WTC11 (cell line): ENCODE data around the gene NAA80. TPM values are rescaled to one million over a fixed set of nuclear protein-coding genes. Genes with fewer than 3 reads are reported as not detected.

Source experiments
- ATAC-seq: fragments of 200-7000 bp; cut with Tn5 transposase; 2 replicates; pipeline ENCODE4 v1.10.0; 2021; ENCODE audit warnings: mild to moderate bottlenecking, moderate library complexity
- CTCF ChIA-PET: fragments of 300-600 bp; sonication (Branson Sonifier 250); formaldehyde crosslinking; loops from one replicate; lab custom pipeline; 2021; ENCODE audit warnings: antibody characterized with exemption; lab: Charles Lee
- POLR2A ChIA-PET: fragments of 350-600 bp; sonication (Branson Sonifier 250); formaldehyde crosslinking; loops from one replicate; lab custom pipeline; 2021; ENCODE audit warnings: antibody characterized with exemption; lab: Charles Lee
- DNase-seq: peaks from one replicate; pipeline ENCODE4 v3.0.0; 2021; ENCODE audit warnings: low spot score
- H3K27ac Mint-ChIP-seq: 2 replicates; pipeline ENCODE4 v1.8.0; 2021; ENCODE audit warnings: mixed read lengths
- H3K27me3 Mint-ChIP-seq: 2 replicates; pipeline ENCODE4 v1.8.0; 2021; ENCODE audit warnings: low read depth, mild to moderate bottlenecking, moderate library complexity, mixed read lengths
- H3K36me3 Mint-ChIP-seq: 2 replicates; pipeline ENCODE4 v1.8.0; 2021; ENCODE audit warnings: mixed read lengths
- H3K4me1 Mint-ChIP-seq: 2 replicates; pipeline ENCODE4 v1.8.0; 2022; ENCODE audit warnings: mixed read lengths
- H3K4me3 Mint-ChIP-seq: 2 replicates; pipeline ENCODE4 v1.8.0; 2021; ENCODE audit warnings: mild to moderate bottlenecking, moderate library complexity, mixed read lengths
- H3K9me3 Mint-ChIP-seq: 2 replicates; pipeline ENCODE4 v1.8.0; 2021; ENCODE audit warnings: mixed read lengths
- EMX1 ChIP-seq: fragments of 250-450 bp; sonication (Bioruptor Pico); IDR thresholded peaks from 2 replicates; pipeline ENCODE4 v1.8.0; 2021; ENCODE audit warnings: mild to moderate bottlenecking
- ESRRA ChIP-seq: sonication (generic); formaldehyde crosslinking; IDR thresholded peaks from 2 replicates; pipeline ENCODE4 v1.8.1; 2022; ENCODE audit warnings: mild to moderate bottlenecking, missing genetic modification reagents, borderline replicate concordance
- ETV6 ChIP-seq: sonication (generic); formaldehyde crosslinking; IDR thresholded peaks from 2 replicates; pipeline ENCODE4 v1.8.1; 2022; ENCODE audit warnings: mild to moderate bottlenecking, missing genetic modification reagents
- MXD4 ChIP-seq: fragments of 250-450 bp; sonication (Bioruptor Pico); IDR thresholded peaks from 2 replicates; pipeline ENCODE4 v1.8.0; 2021; ENCODE audit warnings: mild to moderate bottlenecking, moderate library complexity, borderline replicate concordance
- NFATC4 ChIP-seq: fragments of 250-450 bp; sonication (Bioruptor Pico); IDR thresholded peaks from 2 replicates; pipeline ENCODE4 v1.9.0; 2021; ENCODE audit warnings: mild to moderate bottlenecking
- NFYB ChIP-seq: sonication (generic); formaldehyde crosslinking; conservative IDR thresholded peaks from 2 replicates; pipeline ENCODE4 v1.8.0; 2022; ENCODE audit warnings: low read depth, missing genetic modification reagents
- OVOL2 ChIP-seq: fragments of 250-450 bp; sonication (Bioruptor Pico); IDR thresholded peaks from 2 replicates; pipeline ENCODE4 v1.9.0; 2021; ENCODE audit warnings: mild to moderate bottlenecking, borderline replicate concordance
- RELA ChIP-seq: sonication (generic); formaldehyde crosslinking; IDR thresholded peaks from 2 replicates; pipeline ENCODE4 v1.8.1; 2022; ENCODE audit warnings: missing genetic modification reagents, mild to moderate bottlenecking, borderline replicate concordance
- ZBTB21 ChIP-seq: sonication (generic); formaldehyde crosslinking; IDR thresholded peaks from 2 replicates; pipeline ENCODE4 v1.8.1; 2023; ENCODE audit warnings: mild to moderate bottlenecking, missing genetic modification reagents, borderline replicate concordance
- ZNF423 ChIP-seq: fragments of 250-450 bp; sonication (Bioruptor Pico); IDR thresholded peaks from 2 replicates; pipeline ENCODE4 v2.1.2; 2022; ENCODE audit warnings: mild to moderate bottlenecking, moderate library complexity
- total RNA-seq: library from RNA; stranded (reverse); gene quantifications from 3 replicates; pipeline ENCODE4 v1.2.3, GENCODE V29; 2021
- TF ChIP-seq, protein P1 (sequence below): sonication (generic); formaldehyde crosslinking; IDR thresholded peaks from 2 replicates; pipeline ENCODE4 v1.8.1; 2022; ENCODE audit warnings: low read depth, mild to moderate bottlenecking, moderate library complexity, missing genetic modification reagents, borderline replicate concordance
- TF ChIP-seq, protein P2 (sequence below): sonication (generic); formaldehyde crosslinking; IDR thresholded peaks from 2 replicates; pipeline ENCODE4 v1.8.0; 2022; ENCODE audit warnings: missing genetic modification reagents
- TF ChIP-seq, protein P3 (sequence below): fragments of 250-450 bp; sonication (Bioruptor Pico); IDR thresholded peaks from 2 replicates; pipeline ENCODE4 v1.9.0; 2021; ENCODE audit warnings: mild to moderate bottlenecking, borderline replicate concordance
- TF ChIP-seq, protein P4 (sequence below): sonication (generic); formaldehyde crosslinking; IDR thresholded peaks from 2 replicates; pipeline ENCODE4 v1.8.0; 2023; ENCODE audit warnings: mild to moderate bottlenecking, missing genetic modification reagents
- TF ChIP-seq, protein P5 (sequence below): sonication (generic); formaldehyde crosslinking; IDR thresholded peaks from 2 replicates; pipeline ENCODE4 v1.8.1; 2022; ENCODE audit warnings: mild to moderate bottlenecking, missing genetic modification reagents, moderate library complexity, borderline replicate concordance
- TF ChIP-seq, protein P6 (sequence below): fragments of 250-450 bp; sonication (Bioruptor Pico); IDR thresholded peaks from 2 replicates; pipeline ENCODE4 v1.8.0; 2021; ENCODE audit warnings: mild to moderate bottlenecking
- TF ChIP-seq, protein P7 (sequence below): sonication (generic); formaldehyde crosslinking; IDR thresholded peaks from 2 replicates; pipeline ENCODE4 v1.8.1; 2023; ENCODE audit warnings: mild to moderate bottlenecking, missing genetic modification reagents, moderate library complexity

The NAA80 gene
- total RNA-seq, 1 experiment from 2014 or later = 17.3 TPM

DNA sequence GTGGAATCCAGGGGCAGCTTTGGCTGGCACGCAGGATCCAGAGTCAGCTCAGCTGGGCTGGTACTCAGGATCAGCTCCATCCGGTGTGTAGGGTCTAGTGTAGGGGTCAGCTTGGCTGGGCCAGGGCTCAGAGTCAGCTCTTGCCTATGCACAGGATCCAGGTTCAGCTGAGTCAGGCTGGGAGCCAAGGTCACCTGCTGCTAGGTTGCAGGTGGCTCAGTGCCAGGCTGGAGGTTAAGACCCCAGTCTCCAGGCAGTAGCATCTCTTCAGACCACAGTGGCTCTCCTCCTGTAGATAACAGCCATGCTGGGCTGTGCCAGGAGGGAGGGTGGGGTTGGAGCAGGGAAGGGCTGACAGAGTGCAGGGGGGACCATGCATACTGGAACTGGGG is 1.8 kb downstream of the NAA80 start:
- H3K36me3 Mint-ChIP-seq = no peaks in the 10 kb centered on the region
- DNase-seq = no peak
- ChIA-PET POLR2A (no interaction called here), CTCF (interaction anchor here (0.7 to 1.3 kb wide), 2 partner anchors 37 to 51 kb away, joined by 3 to 5 read pairs; no protein-coding TSS in a partner anchor)
- H3K27me3 Mint-ChIP-seq = no peaks in the 10 kb centered on the region; the same call in 1 of the 2 replicates
- H3K4me3 Mint-ChIP-seq = no peak overlapping the region
- no peak for ATAC-seq
- no peak overlapping the region for H3K27ac Mint-ChIP-seq
- no peak for TF ChIP-seq RELA
- no peak for TF ChIP-seq ZNF423 (CRISPR knock-in tag)
- TF ChIP-seq, protein P1, sequence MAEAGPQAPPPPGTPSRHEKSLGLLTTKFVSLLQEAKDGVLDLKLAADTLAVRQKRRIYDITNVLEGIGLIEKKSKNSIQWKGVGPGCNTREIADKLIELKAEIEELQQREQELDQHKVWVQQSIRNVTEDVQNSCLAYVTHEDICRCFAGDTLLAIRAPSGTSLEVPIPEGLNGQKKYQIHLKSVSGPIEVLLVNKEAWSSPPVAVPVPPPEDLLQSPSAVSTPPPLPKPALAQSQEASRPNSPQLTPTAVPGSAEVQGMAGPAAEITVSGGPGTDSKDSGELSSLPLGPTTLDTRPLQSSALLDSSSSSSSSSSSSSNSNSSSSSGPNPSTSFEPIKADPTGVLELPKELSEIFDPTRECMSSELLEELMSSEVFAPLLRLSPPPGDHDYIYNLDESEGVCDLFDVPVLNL (CRISPR knock-in tag) = no peak
- TF ChIP-seq, protein P2, sequence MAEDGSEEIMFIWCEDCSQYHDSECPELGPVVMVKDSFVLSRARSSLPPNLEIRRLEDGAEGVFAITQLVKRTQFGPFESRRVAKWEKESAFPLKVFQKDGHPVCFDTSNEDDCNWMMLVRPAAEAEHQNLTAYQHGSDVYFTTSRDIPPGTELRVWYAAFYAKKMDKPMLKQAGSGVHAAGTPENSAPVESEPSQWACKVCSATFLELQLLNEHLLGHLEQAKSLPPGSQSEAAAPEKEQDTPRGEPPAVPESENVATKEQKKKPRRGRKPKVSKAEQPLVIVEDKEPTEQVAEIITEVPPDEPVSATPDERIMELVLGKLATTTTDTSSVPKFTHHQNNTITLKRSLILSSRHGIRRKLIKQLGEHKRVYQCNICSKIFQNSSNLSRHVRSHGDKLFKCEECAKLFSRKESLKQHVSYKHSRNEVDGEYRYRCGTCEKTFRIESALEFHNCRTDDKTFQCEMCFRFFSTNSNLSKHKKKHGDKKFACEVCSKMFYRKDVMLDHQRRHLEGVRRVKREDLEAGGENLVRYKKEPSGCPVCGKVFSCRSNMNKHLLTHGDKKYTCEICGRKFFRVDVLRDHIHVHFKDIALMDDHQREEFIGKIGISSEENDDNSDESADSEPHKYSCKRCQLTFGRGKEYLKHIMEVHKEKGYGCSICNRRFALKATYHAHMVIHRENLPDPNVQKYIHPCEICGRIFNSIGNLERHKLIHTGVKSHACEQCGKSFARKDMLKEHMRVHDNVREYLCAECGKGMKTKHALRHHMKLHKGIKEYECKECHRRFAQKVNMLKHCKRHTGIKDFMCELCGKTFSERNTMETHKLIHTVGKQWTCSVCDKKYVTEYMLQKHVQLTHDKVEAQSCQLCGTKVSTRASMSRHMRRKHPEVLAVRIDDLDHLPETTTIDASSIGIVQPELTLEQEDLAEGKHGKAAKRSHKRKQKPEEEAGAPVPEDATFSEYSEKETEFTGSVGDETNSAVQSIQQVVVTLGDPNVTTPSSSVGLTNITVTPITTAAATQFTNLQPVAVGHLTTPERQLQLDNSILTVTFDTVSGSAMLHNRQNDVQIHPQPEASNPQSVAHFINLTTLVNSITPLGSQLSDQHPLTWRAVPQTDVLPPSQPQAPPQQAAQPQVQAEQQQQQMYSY (CRISPR knock-in tag) = no peak
- no peak for TF ChIP-seq ESRRA (CRISPR knock-in tag)
- no peak for TF ChIP-seq ETV6
- TF ChIP-seq NFATC4 = no peak
- TF ChIP-seq, protein P3, sequence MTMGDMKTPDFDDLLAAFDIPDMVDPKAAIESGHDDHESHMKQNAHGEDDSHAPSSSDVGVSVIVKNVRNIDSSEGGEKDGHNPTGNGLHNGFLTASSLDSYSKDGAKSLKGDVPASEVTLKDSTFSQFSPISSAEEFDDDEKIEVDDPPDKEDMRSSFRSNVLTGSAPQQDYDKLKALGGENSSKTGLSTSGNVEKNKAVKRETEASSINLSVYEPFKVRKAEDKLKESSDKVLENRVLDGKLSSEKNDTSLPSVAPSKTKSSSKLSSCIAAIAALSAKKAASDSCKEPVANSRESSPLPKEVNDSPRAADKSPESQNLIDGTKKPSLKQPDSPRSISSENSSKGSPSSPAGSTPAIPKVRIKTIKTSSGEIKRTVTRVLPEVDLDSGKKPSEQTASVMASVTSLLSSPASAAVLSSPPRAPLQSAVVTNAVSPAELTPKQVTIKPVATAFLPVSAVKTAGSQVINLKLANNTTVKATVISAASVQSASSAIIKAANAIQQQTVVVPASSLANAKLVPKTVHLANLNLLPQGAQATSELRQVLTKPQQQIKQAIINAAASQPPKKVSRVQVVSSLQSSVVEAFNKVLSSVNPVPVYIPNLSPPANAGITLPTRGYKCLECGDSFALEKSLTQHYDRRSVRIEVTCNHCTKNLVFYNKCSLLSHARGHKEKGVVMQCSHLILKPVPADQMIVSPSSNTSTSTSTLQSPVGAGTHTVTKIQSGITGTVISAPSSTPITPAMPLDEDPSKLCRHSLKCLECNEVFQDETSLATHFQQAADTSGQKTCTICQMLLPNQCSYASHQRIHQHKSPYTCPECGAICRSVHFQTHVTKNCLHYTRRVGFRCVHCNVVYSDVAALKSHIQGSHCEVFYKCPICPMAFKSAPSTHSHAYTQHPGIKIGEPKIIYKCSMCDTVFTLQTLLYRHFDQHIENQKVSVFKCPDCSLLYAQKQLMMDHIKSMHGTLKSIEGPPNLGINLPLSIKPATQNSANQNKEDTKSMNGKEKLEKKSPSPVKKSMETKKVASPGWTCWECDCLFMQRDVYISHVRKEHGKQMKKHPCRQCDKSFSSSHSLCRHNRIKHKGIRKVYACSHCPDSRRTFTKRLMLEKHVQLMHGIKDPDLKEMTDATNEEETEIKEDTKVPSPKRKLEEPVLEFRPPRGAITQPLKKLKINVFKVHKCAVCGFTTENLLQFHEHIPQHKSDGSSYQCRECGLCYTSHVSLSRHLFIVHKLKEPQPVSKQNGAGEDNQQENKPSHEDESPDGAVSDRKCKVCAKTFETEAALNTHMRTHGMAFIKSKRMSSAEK = no peak
- no peak for TF ChIP-seq ZBTB21 (CRISPR knock-in tag)
- TF ChIP-seq, protein P4, sequence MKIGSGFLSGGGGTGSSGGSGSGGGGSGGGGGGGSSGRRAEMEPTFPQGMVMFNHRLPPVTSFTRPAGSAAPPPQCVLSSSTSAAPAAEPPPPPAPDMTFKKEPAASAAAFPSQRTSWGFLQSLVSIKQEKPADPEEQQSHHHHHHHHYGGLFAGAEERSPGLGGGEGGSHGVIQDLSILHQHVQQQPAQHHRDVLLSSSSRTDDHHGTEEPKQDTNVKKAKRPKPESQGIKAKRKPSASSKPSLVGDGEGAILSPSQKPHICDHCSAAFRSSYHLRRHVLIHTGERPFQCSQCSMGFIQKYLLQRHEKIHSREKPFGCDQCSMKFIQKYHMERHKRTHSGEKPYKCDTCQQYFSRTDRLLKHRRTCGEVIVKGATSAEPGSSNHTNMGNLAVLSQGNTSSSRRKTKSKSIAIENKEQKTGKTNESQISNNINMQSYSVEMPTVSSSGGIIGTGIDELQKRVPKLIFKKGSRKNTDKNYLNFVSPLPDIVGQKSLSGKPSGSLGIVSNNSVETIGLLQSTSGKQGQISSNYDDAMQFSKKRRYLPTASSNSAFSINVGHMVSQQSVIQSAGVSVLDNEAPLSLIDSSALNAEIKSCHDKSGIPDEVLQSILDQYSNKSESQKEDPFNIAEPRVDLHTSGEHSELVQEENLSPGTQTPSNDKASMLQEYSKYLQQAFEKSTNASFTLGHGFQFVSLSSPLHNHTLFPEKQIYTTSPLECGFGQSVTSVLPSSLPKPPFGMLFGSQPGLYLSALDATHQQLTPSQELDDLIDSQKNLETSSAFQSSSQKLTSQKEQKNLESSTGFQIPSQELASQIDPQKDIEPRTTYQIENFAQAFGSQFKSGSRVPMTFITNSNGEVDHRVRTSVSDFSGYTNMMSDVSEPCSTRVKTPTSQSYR = no peak
- TF ChIP-seq, protein P5, sequence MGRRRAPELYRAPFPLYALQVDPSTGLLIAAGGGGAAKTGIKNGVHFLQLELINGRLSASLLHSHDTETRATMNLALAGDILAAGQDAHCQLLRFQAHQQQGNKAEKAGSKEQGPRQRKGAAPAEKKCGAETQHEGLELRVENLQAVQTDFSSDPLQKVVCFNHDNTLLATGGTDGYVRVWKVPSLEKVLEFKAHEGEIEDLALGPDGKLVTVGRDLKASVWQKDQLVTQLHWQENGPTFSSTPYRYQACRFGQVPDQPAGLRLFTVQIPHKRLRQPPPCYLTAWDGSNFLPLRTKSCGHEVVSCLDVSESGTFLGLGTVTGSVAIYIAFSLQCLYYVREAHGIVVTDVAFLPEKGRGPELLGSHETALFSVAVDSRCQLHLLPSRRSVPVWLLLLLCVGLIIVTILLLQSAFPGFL (CRISPR knock-in tag) = no peak
- TF ChIP-seq OVOL2 (CRISPR knock-in tag) = no peak
- TF ChIP-seq, protein P6, sequence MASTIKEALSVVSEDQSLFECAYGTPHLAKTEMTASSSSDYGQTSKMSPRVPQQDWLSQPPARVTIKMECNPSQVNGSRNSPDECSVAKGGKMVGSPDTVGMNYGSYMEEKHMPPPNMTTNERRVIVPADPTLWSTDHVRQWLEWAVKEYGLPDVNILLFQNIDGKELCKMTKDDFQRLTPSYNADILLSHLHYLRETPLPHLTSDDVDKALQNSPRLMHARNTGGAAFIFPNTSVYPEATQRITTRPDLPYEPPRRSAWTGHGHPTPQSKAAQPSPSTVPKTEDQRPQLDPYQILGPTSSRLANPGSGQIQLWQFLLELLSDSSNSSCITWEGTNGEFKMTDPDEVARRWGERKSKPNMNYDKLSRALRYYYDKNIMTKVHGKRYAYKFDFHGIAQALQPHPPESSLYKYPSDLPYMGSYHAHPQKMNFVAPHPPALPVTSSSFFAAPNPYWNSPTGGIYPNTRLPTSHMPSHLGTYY (CRISPR knock-in tag) = no peak
- TF ChIP-seq MXD4 (CRISPR knock-in tag) = no peak
- no peak for TF ChIP-seq EMX1 (CRISPR knock-in tag)
- TF ChIP-seq, protein P7, sequence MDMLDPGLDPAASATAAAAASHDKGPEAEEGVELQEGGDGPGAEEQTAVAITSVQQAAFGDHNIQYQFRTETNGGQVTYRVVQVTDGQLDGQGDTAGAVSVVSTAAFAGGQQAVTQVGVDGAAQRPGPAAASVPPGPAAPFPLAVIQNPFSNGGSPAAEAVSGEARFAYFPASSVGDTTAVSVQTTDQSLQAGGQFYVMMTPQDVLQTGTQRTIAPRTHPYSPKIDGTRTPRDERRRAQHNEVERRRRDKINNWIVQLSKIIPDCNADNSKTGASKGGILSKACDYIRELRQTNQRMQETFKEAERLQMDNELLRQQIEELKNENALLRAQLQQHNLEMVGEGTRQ (CRISPR knock-in tag) = no peak
- TF ChIP-seq NFYB (CRISPR knock-in tag) = no peak
- no peaks in the 10 kb centered on the region for H3K9me3 Mint-ChIP-seq
- H3K4me1 Mint-ChIP-seq = peaks cover 18% of the 10 kb centered on the region
